Measurements from ENCODE around the gene IRF5.

Gene IRF5

DNA sequence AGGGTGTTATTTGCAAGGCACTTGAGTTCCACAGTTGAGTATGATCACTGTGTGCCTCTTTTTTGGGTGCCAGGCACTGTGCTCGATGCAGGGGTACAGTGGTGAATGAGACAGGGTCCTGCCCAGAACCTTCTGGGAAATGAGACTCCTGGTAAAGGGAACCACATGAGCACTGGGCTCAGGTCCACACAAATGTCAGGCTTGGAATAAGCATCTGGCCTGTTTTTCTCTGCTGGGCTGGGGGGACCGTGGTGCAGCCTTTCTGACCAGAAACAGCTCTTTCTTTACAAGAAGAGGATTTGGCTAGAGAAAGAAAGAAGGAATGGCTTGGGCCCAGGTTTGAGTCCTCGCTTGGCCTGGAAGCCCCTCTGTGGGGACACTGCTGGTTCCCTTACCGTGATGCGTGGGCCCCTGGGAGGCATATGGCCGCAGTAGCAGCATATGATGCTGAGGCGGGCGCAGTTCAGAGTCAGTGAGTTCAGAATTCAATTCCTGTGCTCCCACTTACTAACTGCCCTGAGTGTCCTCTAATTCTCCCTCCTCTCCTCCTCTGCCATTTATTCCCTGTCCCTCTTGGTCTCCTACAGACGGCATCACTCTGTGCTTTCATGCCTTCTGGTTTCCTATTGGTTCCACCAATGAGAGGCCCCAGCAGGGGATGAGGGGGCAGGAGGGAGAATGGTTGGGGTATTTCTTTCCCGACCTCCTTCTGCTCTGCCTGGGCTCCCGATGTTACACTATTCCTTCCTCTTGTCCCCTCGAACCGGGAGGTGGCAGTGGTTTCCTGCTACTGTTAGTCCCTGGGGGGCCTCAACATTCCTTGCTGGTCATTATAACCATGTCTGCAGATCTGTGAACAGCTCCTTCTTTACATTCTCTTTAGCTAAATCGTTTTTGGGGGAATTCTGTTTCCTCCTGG lies 17.6 kb upstream of the IRF5 start:
- peak in 13 of 51 donors; percentile 14 to 44 (median 26) for DNase-seq

DNA sequence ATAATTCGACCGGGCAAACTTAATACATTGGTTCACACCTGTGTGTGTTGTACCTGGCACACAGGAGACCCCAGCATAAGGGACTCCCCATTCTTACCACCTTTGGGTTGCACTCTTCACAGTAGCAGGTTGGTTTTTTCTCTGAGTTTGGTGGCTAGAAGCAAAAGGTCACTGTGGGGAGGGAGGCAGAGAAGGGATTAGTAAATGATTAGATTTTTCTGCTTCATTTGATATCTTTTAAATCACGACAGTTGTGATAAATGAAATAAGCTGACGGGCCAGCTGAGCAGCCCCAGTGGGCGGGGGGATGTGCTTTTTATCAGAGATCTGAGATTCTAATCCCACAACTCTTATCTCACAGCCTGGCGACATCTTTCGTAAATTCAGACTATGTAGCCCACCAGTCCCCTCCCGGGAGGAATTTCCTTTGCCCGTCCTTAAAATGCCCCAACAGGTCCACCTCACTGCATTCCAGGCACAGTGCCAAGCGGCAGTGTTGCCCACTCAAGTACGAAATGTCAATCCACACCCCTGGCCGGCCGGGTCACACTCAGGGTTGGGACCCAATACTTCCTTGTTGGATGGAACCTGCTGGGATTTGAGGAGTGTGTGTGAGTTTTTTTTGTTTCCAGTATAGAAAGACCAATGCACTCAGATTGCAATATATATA lies 16.7 kb upstream of the IRF5 start:
- no peak for DNase-seq

DNA sequence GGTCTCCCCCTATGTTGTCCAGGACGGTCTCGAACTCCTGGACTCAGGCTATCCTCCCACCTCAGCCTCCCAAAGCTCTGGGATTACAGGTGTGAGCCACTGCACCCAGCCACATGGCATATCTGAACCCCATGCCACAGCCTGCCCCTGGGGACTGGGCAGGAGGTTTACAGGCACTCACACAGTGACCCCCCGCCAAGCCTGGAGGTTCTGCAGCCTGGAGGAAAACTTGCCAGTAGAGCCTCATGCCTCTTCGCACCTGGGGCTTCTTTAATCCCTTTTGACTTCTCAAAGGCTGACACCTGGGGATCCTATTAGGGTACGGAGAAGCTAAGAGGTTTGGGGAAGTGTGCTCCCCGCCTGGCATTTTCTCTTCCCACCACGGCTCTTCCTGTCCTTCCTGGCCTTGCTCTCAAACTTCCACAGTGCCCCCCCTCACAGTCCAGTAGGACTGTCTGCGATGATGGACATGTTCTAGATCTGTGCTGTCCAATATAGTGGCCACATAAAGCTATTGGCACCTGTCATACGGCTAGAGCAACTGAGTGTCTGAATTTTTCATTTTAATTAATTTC lies 15.8 kb upstream of the IRF5 start:
- DNase-seq, result no peak

DNA sequence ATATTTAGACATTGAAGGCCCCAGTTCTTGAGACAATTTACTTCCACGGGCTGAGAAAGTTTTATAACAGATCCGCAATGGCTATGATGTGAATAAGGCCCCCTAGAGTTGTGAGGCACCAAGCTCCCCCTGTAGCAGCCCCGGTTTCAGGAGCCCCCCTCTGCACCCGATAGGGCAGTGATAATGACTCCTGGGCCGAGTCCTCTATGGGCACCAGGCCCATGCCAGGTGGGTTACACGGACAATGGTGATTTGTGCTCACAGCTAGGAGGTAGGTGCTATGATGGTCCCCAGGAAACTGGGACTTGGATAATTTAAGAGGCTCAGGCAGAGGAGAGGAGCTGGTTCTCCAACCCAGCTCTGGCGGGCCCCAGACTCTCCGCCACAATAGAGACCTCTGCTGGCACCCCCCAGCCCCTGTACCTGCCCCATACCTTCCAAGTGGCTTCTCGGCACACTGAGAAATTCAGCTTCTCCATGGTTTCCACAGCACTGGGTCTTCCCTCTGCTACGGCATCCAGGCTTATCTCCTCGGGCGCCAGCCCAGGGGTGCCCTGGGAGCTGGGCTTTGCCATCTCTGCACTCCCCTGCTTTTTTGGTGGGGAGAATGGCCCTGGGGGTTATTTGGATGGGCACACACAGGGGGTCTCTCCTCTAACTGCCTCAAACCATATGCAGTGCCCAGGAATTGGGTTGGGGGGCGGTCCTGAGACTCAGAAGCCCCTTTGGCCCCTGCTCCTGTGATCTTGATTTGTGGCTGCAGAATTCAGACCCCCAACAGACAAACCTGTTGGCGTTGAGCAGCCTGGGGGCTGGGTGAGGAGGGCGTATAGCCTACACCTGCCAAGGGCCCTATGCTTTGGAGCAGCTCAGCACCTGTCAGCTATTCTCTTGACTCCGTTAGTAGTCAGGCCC lies 15.0 kb upstream of the IRF5 start:
- DNase-seq, result no peak

DNA sequence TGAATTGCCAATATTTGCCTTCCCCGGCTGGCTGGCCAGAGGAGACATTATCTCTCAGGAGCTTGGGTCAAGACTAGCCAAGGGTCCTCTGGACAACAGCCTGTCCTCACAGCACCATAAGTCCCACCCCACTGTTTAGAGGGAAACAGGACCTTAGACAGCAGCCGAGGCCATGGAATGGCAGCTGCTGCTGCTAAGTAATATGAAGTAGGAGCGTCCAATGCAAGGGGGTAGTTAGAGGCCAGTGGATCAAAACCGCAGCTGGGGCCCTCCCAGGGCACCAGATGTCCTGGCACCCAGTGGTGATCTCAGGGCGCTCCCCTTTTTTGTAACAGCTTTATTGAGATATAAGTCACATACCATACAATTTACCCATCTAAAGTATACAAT lies 14.3 kb upstream of the IRF5 start:
- DNase-seq, result no peak

DNA sequence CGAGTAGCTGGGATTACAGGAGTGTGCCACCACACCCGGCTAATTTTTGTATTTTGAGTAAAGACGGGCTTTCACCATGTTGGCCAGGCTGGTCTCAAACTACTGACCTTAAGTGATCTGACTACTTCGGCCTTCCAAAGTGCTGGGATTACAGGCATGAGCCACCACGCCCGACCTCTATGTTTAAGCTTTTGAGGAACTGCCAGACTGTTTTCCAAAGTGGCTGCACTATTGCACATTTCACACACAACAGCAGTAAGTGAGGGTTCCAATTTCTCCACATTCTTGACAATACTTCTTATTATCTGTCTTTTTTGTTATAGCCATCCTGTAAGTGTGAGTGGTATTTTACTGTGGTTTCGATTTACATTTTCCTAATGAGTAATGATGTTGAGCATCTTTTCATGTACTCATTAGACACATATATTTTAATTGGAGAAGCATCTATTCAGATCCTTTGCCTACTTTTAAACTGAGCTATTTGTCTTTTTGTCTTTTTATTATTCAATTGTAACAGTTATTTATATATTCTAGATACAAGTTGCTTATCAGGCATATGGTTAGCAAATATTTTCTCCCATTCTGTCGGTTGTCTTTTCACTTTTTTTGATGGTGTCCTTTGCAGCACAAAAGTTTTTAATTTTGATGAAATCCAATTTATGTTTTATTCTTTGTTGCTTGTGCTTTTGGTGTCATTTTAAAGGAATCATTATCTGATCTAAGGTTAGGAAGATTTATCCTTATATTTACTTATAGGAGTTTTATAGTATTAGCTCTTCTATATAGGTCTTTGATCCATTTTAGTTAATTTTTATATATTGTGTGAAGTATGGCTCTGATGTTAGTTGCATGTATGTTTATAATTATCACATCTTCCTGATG lies 12.8 kb upstream of the IRF5 start:
- no peak for DNase-seq

- no peak for DNase-seq
Observed at GRCh38 chr7:128928159-128928813, 9.4 kb upstream of the IRF5 start.

- DNase-seq, result no peak
Observed at GRCh38 chr7:128928882-128929788, 8.6 kb upstream of the IRF5 start.

- DNase-seq, result no peak
Observed at GRCh38 chr7:128931190-128931798, 6.4 kb upstream of the IRF5 start.

DNA sequence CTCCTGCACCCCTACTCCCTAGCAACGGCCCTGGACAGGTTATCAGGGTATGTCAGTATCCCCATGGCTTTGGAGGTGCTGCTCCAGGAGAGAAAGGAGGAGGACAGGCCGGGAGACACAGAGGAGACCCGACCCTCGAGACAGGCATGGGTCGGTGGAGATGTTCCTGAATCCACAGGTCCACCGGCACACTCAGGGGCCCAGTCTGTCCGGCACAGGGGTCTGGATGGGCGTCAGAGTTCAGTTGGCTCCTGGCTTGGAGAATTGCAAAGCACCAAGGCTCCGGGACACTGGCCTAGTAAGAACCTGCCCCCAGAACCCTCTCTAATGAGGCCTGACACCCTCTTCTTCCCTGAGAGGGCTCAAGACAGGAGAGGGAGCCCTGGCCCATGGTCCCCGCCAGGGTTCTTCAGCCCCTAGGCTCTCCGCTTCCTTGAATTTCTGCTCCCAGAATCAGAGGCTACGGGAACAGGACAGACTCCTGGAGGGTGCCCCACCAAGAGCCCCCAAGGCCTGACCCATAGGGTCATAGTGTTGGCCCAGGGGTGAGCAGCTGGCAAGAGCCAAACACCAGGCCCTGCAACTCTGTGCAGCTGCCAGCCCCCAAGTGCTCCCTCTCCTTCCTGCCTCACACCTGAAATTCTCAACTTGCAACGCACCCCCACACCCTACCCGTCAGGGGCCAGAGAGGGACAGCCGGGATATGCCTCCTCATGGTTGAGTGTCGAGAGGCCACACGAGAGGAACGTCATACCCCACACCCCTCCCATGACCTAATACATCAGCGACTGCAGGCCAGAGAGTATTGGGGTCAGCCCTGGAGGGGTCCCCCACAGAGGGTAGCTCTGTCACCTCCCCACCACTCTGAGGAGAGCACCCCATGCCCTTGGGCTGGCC lies 5.5 kb upstream of the IRF5 start:
- no peak for DNase-seq

DNA sequence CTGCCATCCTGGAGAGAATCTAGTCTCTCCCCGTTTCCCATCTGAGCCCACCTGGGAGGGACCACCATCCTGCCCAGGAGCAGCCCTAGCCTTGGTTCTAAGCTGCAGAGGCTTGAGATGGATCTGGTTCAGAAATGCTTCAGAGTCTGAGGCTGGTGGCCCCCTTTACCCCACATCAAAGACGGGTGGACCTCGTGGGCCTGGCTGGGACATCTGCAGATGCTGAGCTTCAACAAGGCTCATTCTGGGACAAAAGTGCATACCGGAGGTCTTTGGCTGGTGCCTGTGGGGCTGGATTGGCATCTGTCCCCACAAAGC lies 4.9 kb upstream of the IRF5 start:
- DNase-seq, result no peak

DNA sequence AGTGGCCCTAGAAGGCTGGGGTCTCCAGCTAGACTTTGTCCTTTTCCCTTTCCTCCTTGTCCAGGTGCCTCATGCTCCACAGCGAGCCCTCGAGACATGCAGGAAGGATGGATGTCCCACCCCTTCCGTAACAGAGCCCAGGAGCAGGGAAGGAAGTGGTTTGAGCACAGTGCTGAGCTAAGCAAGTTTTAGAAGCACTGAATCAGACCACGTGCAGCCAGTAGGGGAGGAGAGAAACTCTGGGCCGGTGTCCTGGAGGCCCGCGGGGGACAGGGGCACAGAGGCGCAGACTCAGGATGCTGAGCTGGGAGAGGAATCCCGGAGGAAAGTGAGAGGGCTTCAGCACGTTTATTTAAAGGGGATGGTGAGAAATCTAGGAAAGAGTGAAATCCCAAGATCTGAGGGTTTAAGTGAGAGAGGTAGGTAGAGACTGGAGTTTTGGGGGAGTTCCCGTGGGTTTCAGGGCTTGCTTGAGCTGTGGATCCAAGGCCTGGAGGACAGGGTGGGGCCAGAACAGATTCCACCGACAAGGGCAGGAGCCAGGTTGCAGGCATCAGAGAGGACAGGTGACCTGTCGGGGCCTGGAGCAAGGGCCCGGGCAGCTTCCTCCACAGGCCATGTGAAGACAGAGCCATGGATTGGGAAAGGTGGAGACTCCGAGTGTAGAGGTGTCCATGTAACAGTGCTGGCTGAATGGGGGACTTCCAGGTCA lies 4.4 kb upstream of the IRF5 start:
- peak in 13 of 51 donors; percentile 6 to 61 (median 26) for DNase-seq

DNA sequence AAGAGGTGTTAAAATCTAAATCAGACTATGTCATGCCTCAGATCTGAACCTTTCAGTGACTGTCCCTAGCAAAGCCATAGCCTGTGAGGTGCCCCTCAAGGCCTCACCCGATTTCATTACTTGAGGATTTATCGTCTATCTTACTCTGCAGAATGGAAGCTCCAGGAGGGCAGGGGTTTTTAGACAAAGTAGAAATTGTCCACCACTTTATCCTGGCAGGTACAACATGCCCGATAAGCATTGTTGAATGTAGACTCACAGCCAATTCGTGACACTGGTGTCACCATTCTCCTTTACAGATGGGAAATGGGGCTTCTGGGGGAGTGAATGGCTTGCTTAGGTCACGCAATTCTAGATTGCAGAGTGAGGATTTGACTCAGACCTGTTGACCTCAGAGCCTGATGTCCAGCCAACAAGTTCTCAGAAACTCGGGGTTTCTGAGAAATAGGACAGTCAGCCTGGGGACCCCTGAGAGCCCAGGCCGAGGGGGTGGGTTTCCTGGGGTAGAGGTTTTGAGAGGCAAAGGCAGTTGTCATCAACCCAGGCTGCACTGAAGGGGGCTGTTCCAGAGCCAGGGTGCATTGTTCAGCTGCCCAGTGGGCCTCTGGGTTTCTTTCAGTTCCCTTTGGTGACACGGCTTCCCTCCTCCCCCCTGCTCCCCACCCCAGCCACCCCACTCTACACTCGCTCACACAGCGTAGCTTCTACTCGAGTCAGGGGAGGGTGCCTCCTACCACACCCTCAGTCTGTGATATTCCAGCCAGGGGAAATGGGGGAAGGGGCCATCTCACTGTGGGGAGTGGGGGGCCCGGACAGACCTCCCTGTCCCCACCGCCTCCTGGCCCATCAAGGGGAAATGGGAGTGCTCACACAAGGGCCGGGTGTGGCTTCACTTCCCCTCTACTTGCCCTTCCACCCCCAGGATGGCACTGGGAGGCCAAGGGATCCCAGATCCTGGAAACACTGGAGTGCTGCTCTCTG lies 3.1 kb upstream of the IRF5 start:
- DNase-seq, result peak in 1 of 51 donors; percentile 21

- no peak for DNase-seq
Observed at GRCh38 chr7:128935342-128935730, 2.4 kb upstream of the IRF5 start.

DNA sequence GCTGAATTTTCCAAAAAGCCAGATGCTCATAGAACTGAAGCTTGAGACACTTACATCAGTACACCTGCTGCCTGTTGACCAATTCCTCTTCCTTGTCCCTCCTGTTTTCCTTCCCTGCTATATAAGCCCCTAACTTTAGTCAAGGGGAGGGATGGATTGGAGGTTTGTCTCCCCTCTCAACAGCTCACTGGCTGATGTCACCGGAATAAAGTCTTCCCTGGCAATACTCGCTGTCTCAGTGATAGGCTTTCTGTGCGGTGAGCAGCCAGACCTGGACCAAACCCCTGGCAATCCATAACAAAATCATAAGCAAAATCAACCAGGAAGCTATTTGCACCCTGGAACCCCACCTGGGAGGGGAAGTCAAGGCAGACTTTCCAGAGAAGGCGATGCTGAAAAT lies 929 bp upstream of the IRF5 start:
- no peak for DNase-seq

- no peak for DNase-seq
Observed at GRCh38 chr7:128937271-128937646, 468 bp upstream of the IRF5 start.

Measured in hypothalamus (tissue), 51 donors.